SK-N-SH (cell line): Measurements from ENCODE around the gene MTCP1. TPM values are rescaled to one million over a fixed set of nuclear protein-coding genes. Genes with fewer than 3 reads are reported as not detected.

Source experiments
- CTCF ChIA-PET: fragments of 300-600, 350-600 bp; formaldehyde crosslinking; extraction: SDS; loops from one replicate; lab custom pipeline; 2021; lab: Yijun Ruan, JAX
- POLR2A ChIA-PET: fragments of 350-600 bp; sonication (Branson Sonifier 250); formaldehyde crosslinking; extraction: SDS; loops from one replicate; lab custom pipeline; 2020; ENCODE audit warnings: antibody characterized with exemption, inconsistent platforms; lab: Yijun Ruan, JAX
- DNase-seq: peaks from one replicate; pipeline ENCODE4 v3.0.0; 2012
- H2AFZ ChIP-seq: fragments of 200-600 bp; sonication (generic); 2 replicates; pipeline ENCODE4 v1.8.1; 2016; ENCODE audit warnings: antibody characterized with exemption, mild to moderate bottlenecking, low read depth
- H3F3A ChIP-seq: fragments of 200-600 bp; sonication (generic); replicated peaks from 2 replicates; pipeline ENCODE3; 2016; ENCODE audit warnings: antibody characterized with exemption, mild to moderate bottlenecking; ENCODE audit not compliant: insufficient read depth
- H3K27ac ChIP-seq, 2 experiments: fragments of 200-500 bp in 1 of 2; fragments of 200-600 bp in 1 of 2; sonication (Bioruptor generic) in 1 of 2; sonication (generic), shearing (Covaris generic) in 1 of 2; 2 replicates each; pipeline versions ENCODE4 v1.5.1 to v1.6.1; 2014 to 2016; ENCODE audit warnings: low read depth in 2 of 2, inconsistent platforms in 1 of 2, low read length in 1 of 2, mild to moderate bottlenecking in 1 of 2, mixed read lengths in 1 of 2
- H3K27me3 ChIP-seq: fragments of 200-600 bp; sonication (generic), shearing (Covaris generic); 2 replicates; pipeline ENCODE4 v1.6.1; 2016; ENCODE audit warnings: mixed run types; ENCODE audit not compliant: insufficient read depth
- H3K36me3 ChIP-seq, 2 experiments: fragments of 200-500 bp in 1 of 2; fragments of 200-600 bp in 1 of 2; sonication (Bioruptor generic) in 1 of 2; sonication (generic) in 1 of 2; replicated peaks in 1 of 2; 2 replicates each; pipeline versions ENCODE3 to v1.5.1; 2014 to 2016; ENCODE audit warnings: low read length in 1 of 2, mild to moderate bottlenecking in 1 of 2; ENCODE audit not compliant: insufficient read depth in 2 of 2, control insufficient read depth in 1 of 2
- H3K4me1 ChIP-seq, 2 experiments: fragments of 200-500 bp in 1 of 2; fragments of 200-600 bp in 1 of 2; sonication (Bioruptor generic) in 1 of 2; sonication (generic), shearing (Covaris generic) in 1 of 2; 2 replicates each; pipeline versions ENCODE4 v1.5.1 to v1.6.1; 2014 to 2016; ENCODE audit warnings: low read depth in 1 of 2, low read length in 1 of 2, mixed run types in 1 of 2; ENCODE audit not compliant: insufficient read depth in 2 of 2, control insufficient read depth in 1 of 2
- H3K4me2 ChIP-seq: fragments of 200-600 bp; sonication (generic), shearing (Covaris generic); 2 replicates; pipeline ENCODE4 v1.6.1; 2017; ENCODE audit warnings: mixed run types
- H3K4me3 ChIP-seq, 2 experiments: fragments of 200-500 bp in 1 of 2; fragments of 200-600 bp in 1 of 2; sonication (Bioruptor generic) in 1 of 2; sonication (generic), shearing (Covaris generic) in 1 of 2; 2 replicates each; pipeline versions ENCODE4 v1.5.1 to v1.8.1; 2014 to 2016; ENCODE audit warnings: low read depth in 2 of 2, inconsistent platforms in 1 of 2, low read length in 1 of 2, mild to moderate bottlenecking in 1 of 2, mixed read lengths in 1 of 2, moderate library complexity in 1 of 2
- H3K79me2 ChIP-seq: fragments of 200-600 bp; sonication (generic); 2 replicates; pipeline ENCODE4 v1.8.1; 2017; ENCODE audit warnings: mild to moderate bottlenecking; ENCODE audit not compliant: insufficient read depth
- H3K9ac ChIP-seq: fragments of 200-600 bp; sonication (generic); 2 replicates; pipeline ENCODE4 v1.6.1; 2017; ENCODE audit warnings: mixed run types
- H3K9me2 ChIP-seq: fragments of 200-600 bp; sonication (generic); 2 replicates; pipeline ENCODE4 v1.6.1; 2017; ENCODE audit warnings: mixed run types
- H3K9me3 ChIP-seq: fragments of 200-600 bp; sonication (generic); 2 replicates; pipeline ENCODE4 v1.6.1; 2017; ENCODE audit warnings: mixed run types, mild to moderate bottlenecking, moderate library complexity
- H4K20me1 ChIP-seq: fragments of 200-600 bp; sonication (generic); 2 replicates; pipeline ENCODE4 v1.6.1; 2017; ENCODE audit warnings: mild to moderate bottlenecking, mixed run types; ENCODE audit not compliant: insufficient read depth
- ELF1 ChIP-seq: IDR thresholded peaks from 2 replicates; pipeline ENCODE4 v1.4.0; 2012
- EP300 ChIP-seq, 2 experiments: IDR thresholded peaks; 2 replicates each; pipeline versions ENCODE4 v1.4.0 to v1.6.1; 2012; ENCODE audit warnings: borderline replicate concordance in 1 of 2, low read depth in 1 of 2, low read length in 1 of 2
- FOSL2 ChIP-seq: IDR thresholded peaks from 2 replicates; pipeline ENCODE4 v1.4.0; 2012; ENCODE audit warnings: low read depth, mild to moderate bottlenecking, moderate library complexity, borderline replicate concordance
- FOXJ3 ChIP-seq: sonication (generic); formaldehyde crosslinking; IDR thresholded peaks from 2 replicates; pipeline ENCODE4 v1.5.1; 2020; ENCODE audit warnings: mild to moderate bottlenecking, missing genetic modification reagents
- GATA2 ChIP-seq: sonication (generic); formaldehyde crosslinking; IDR thresholded peaks from 2 replicates; pipeline ENCODE4 v1.5.0; 2020; ENCODE audit warnings: mild to moderate bottlenecking, missing genetic modification reagents
- RCOR1 ChIP-seq: fragments of 150-350 bp; IDR thresholded peaks from 2 replicates; pipeline ENCODE4 v1.6.1; 2017; ENCODE audit warnings: antibody characterized with exemption, low read length
- REST ChIP-seq: IDR thresholded peaks from 2 replicates; pipeline ENCODE4 v1.6.1; 2012; ENCODE audit warnings: mild to moderate bottlenecking, low read depth, low read length, moderate library complexity
- RXRA ChIP-seq: IDR thresholded peaks from 2 replicates; pipeline ENCODE4 v1.4.0; 2012; ENCODE audit warnings: low read depth, mild to moderate bottlenecking, borderline replicate concordance
- SMC3 ChIP-seq: IDR thresholded peaks from 2 replicates; pipeline ENCODE4 v1.6.1; 2012; ENCODE audit warnings: low read depth, low read length, improper control_type of control experiment
- TCF12 ChIP-seq: IDR thresholded peaks from 2 replicates; pipeline ENCODE4 v1.4.0; 2012
- WGBS: methylation state at CpG from one replicate; pipeline ENCODE4 v1.1.6; 2017; ENCODE audit warnings: low lambda C conversion rate; 5-methylcytosine and 5-hydroxymethylcytosine counted together
- polyA plus RNA-seq, 3 experiments: library from polyadenylated mRNA; depleted of rRNA; stranded (reverse); fragments of >200 nt; gene quantifications; 2 replicates each; pipeline ENCODE4 v1.2.3, GENCODE V29; 2012
- TF ChIP-seq, protein P1 (sequence below): IDR thresholded peaks from 2 replicates; pipeline ENCODE4 v1.4.0; 2012; ENCODE audit warnings: low read depth, borderline replicate concordance
- TF ChIP-seq, protein P2 (sequence below): IDR thresholded peaks from 2 replicates; pipeline ENCODE4; 2012

MTCP1 gene
- polyA plus RNA-seq, 1 of the 3 experiments (the other 2 are of a cell fraction) = 3.7 TPM

GRCh38 chrX:155023907-155024833 is 46.8 kb downstream of the MTCP1 start:
- peaks cover 4% of the 10 kb centered on the region for H3F3A ChIP-seq
- no peak overlapping the region for H3K27ac ChIP-seq
- H3K4me2 ChIP-seq = no peak overlapping the region
- no peaks in the 10 kb centered on the region; a peak in 1 of 4 replicates for H3K4me1 ChIP-seq
- TF ChIP-seq, protein P1, sequence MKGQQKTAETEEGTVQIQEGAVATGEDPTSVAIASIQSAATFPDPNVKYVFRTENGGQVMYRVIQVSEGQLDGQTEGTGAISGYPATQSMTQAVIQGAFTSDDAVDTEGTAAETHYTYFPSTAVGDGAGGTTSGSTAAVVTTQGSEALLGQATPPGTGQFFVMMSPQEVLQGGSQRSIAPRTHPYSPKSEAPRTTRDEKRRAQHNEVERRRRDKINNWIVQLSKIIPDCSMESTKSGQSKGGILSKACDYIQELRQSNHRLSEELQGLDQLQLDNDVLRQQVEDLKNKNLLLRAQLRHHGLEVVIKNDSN = no peak
- TF ChIP-seq REST (no peak), TCF12 (no peak), RXRA (no peak), FOXJ3 (no peak), RCOR1 (no peak), SMC3 (no peak), ELF1 (no peak), GATA2 (CRISPR knock-in tag) (no peak), EP300 (IDR thresholded peaks at IDR 0.05; ENCODE audit: borderline replicate concordance in 1 of 2, low read depth in 1 of 2, low read length in 1 of 2) (no peak), FOSL2 (no peak)
- TF ChIP-seq, protein P2, sequence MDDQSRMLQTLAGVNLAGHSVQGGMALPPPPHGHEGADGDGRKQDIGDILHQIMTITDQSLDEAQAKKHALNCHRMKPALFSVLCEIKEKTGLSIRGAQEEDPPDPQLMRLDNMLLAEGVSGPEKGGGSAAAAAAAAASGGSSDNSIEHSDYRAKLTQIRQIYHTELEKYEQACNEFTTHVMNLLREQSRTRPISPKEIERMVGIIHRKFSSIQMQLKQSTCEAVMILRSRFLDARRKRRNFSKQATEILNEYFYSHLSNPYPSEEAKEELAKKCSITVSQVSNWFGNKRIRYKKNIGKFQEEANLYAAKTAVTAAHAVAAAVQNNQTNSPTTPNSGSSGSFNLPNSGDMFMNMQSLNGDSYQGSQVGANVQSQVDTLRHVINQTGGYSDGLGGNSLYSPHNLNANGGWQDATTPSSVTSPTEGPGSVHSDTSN = no peak
- TF ChIP-seq, all 33 proteins: peak for 0
- WGBS = 58% methylated on average over 6 of the region's 6 CpGs
- no peaks in the 10 kb centered on the region for H3K9me2 ChIP-seq
- peaks cover 14% of the 10 kb centered on the region; the same call in 1 of the 2 replicates for H3K79me2 ChIP-seq
- no peaks in the 10 kb centered on the region for H3K36me3 ChIP-seq
- no peak for DNase-seq
- no peak overlapping the region for H3K4me3 ChIP-seq
- H4K20me1 ChIP-seq = no peaks in the 10 kb centered on the region
- no peak overlapping the region for H3K9ac ChIP-seq
- no peaks in the 10 kb centered on the region for H3K27me3 ChIP-seq
- POLR2A ChIA-PET = no interaction called here
- CTCF ChIA-PET = interaction anchor here (1.7 kb wide), 1 partner anchor 106 kb away, joined by 4 read pairs; no protein-coding TSS in a partner anchor
- no peak overlapping the region for H2AFZ ChIP-seq
- no peaks in the 10 kb centered on the region for H3K9me3 ChIP-seq
